Measurements from ENCODE around the gene NFATC4. TPM values are rescaled to one million over a fixed set of nuclear protein-coding genes. Genes with fewer than 3 reads are reported as not detected.

NFATC4 gene
- total RNA-seq, 2 experiments from 2014 or later, result 0.15 TPM; not detected in 1

DNA sequence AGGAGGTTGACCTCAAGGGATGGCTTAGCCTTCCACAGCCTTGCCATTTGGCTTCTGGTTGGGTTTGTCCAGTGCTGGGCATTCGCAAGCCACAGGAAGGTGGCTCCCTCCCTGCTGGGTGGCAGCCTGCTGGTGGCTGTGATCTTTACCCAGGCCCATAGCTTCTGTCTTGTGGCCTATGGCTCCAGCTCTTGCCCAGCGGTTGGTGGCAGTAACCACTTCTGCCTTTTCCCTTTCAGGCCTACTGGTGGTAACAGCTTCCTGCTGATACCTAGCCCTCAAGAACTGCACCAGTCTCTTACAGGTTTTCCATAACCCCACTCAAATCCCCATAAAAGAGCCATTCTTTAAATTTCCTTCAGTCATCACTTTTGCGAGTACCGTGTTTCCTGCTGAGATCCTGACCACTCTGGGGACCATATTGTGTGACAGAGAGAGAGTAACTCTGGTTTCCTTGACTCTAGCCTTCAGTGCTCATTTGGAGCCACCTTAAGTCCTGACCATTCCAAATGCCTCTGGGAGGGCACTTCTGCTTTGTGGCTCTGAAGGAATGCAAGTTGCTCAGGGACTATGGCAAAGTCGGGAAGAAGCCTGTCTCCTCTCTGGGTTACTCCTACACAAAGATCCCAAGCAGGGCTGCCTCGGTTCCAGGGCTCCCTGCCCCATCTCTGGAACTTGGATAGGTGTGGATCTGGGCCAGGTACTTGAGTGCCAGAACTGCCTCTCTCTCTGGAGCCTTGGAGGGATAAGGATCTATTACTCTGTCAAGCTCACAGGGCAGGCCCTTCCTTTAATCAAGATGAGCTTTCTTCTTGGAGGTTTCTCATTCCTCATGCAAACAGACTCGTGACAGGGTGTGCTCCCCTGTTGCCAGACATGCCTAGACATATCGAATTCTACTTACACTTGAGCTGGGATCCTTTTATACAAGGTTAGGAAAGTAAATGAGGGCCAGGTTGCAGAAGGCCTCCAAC, 27.9 kb downstream of the NFATC4 start:
- intact Hi-C loops (cut with micrococcal nuclease), result no loop called here
- Mint-ChIP-seq H3K36me3 (ENCODE audit: low read depth) (no peaks in the 10 kb centered on the region), H3K27ac (no peak overlapping the region), H3K4me3 (no peak overlapping the region), H3K9me3 (no peaks in the 10 kb centered on the region), H3K4me1 (ENCODE audit: low read depth) (peaks cover 6% of the 10 kb centered on the region), H3K27me3 (ENCODE audit: low read depth) (peaks cover 2% of the 10 kb centered on the region)
- DNase-seq, result no peak
- CTCF ChIA-PET, result interaction anchor here (1.2 to 1.9 kb wide), 2 partner anchors 30 to 63 kb away, joined by 5 to 6 read pairs; no protein-coding TSS in a partner anchor

DNA sequence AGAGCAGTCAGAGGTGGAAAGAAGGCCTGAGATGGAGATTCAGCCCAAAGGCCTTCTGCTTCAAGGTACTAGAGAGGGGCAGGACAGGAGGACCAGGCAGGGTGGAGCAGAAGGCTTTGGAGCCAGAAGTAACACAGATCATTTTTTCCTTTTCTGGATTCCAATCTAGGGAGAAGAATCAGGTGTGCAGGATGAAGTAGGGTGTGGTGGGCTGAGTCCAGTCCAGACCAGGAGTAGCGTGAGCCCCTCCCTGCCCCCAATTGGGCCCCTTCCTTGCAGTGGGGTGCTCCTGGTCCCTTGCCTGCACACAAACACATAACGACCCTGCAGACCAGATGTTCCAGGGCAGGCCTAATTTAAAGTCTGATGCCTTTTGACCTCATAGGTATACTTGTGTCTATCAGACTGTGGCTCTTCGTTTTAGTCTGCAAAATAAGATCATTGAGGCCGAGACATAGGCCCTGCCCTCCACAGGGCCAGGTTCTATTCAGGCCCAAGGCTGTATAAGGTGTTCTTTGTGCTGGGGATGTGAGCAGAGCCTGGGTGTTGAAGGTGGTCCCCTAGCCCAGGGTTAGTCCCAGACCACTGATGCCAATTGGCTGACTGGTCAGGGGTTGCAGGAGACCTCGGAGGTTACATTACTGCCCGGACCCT, 29.8 kb downstream of the NFATC4 start:
- Mint-ChIP-seq H3K4me1 (ENCODE audit: low read depth) (peaks cover 6% of the 10 kb centered on the region), H3K27me3 (ENCODE audit: low read depth) (peaks cover 2% of the 10 kb centered on the region), H3K27ac (no peak overlapping the region), H3K9me3 (no peaks in the 10 kb centered on the region), H3K36me3 (ENCODE audit: low read depth) (no peaks in the 10 kb centered on the region), H3K4me3 (no peak overlapping the region)
- CTCF ChIA-PET, result interaction anchor here (0.6 to 1.0 kb wide), 2 partner anchors 33 to 64 kb away, joined by 3 to 4 read pairs; no protein-coding TSS in a partner anchor
- intact Hi-C loops (cut with micrococcal nuclease), result loop anchor here (2.0 kb wide), 1 partner anchor 33 kb away; no protein-coding TSS in a partner anchor
- no peak for DNase-seq

DNA sequence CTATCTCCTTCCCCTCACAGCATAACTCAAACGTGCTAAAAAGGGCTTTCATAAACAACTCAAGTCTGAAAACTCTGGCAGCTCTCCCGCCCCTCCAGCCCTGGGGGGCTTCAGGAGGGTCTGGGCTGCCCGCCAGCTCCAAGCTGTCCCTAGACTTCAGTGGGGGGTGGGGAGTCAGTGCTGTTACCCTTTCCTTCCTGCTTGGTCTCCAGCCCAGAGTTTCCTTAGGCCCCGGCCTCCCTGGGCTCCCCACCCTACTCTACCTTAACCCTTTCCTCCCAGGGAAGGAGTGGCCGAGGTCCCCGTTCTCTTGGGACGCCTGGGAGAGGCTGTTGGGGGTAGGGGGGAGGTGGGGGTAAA, 30.3 kb downstream of the NFATC4 start:
- no peak for DNase-seq
- Mint-ChIP-seq H3K27me3 (ENCODE audit: low read depth) (peaks cover 2% of the 10 kb centered on the region), H3K9me3 (no peaks in the 10 kb centered on the region), H3K36me3 (ENCODE audit: low read depth) (no peaks in the 10 kb centered on the region), H3K4me1 (ENCODE audit: low read depth) (peaks cover 6% of the 10 kb centered on the region), H3K27ac (no peak overlapping the region), H3K4me3 (no peak overlapping the region)
- intact Hi-C loops (cut with micrococcal nuclease), result loop anchor here (2.0 kb wide), 1 partner anchor 33 kb away; no protein-coding TSS in a partner anchor
- CTCF ChIA-PET, result interaction anchor here (1.3 kb wide), 1 partner anchor 33 kb away, joined by 5 read pairs; no protein-coding TSS in a partner anchor

DNA sequence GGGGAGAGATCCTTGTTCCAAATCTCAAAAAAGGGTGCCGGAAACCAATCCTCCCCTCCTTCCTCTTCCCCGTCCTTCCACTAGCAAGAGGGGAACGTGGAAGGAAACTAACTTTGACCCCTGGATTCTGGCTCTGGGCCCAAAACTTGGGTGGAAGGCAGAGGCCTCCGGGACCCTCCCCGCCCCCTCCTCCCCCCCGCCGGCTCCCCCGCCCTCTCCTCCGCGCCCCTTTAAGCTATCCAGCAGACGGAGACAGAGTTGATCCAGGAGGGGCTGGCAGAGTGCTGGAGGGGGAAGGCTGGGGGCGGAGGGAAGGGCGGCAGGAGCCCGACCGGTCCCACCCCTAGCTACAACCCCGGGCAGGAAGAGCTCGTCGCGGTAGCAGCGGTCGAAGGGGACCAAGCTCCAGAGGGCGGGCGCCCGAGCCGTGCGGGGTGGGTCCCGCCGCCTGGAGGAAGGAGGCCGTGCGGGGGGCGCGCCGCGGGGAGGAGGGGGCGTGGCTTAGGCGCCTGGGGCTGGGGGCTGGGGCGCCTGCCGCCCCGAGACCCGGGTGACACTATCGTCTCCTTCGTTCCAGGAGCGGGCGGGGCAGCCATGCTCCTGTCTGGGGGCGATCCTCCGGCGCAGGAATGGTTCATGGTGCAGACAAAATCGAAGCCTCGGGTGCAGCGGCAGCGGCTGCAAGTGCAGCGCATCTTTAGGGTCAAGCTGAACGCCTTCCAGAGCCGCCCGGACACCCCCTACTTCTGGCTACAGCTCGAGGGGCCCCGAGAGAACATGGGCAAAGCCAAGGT, 30.9 kb downstream of the NFATC4 start, which contains the start of gene NYNRIN:
TSS of gene NYNRIN (plus strand) at position 351 of the 794 bp plus-strand sequence. CDS start at position 595, 244 bp downstream.
- H3K36me3 Mint-ChIP-seq (ENCODE audit: low read depth), result no peaks in the 10 kb centered on the region
- CTCF ChIA-PET, result interaction anchor here (1.3 to 1.4 kb wide), 2 partner anchors 32 to 65 kb away, joined by 3 to 5 read pairs; no protein-coding TSS in a partner anchor
- no peak within 1 kb of the TSS for H3K27ac Mint-ChIP-seq
- peaks cover 6% of the 10 kb centered on the region for H3K4me1 Mint-ChIP-seq (ENCODE audit: low read depth)
- peaks cover 2% of the 10 kb centered on the region for H3K27me3 Mint-ChIP-seq (ENCODE audit: low read depth)
- H3K4me3 Mint-ChIP-seq, result peak within 1 kb of the TSS; percentile 37
- peak; percentile 27 for DNase-seq
- no peaks in the 10 kb centered on the region for H3K9me3 Mint-ChIP-seq
- intact Hi-C loops (cut with micrococcal nuclease), result loop anchor here (2.0 kb wide), 1 partner anchor 32 kb away; no protein-coding TSS in a partner anchor

DNA sequence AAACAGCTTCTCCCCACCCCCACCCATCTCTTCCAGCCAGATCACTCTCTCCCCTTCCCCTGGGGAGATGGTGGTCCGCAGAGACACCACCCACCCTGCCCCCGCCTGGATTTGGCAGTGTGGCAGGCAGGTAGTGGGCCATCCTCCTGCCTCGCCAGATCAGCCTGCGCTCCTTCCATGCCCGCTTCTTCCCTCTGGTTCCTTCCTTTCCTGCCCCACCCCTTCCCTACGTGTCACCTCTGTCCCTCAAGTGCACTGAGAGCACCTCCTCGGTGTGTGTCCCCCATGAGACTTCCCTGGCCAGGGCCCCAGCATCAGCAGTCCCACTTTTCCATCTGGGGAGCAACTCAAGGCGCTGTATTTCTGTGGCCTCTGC, 31.5 kb downstream of the NFATC4 start:
- Mint-ChIP-seq H3K4me3 (peak overlapping the region; percentile 16), H3K4me1 (ENCODE audit: low read depth) (peaks cover 6% of the 10 kb centered on the region), H3K9me3 (no peaks in the 10 kb centered on the region), H3K27me3 (ENCODE audit: low read depth) (peaks cover 2% of the 10 kb centered on the region), H3K36me3 (ENCODE audit: low read depth) (no peaks in the 10 kb centered on the region), H3K27ac (no peak overlapping the region)
- CTCF ChIA-PET, result interaction anchor here (1.3 to 1.4 kb wide), 2 partner anchors 32 to 66 kb away, joined by 3 to 5 read pairs; no protein-coding TSS in a partner anchor
- DNase-seq, result no peak
- intact Hi-C loops (cut with micrococcal nuclease), result loop anchor here (2.0 kb wide), 1 partner anchor 31 kb away; no protein-coding TSS in a partner anchor

DNA sequence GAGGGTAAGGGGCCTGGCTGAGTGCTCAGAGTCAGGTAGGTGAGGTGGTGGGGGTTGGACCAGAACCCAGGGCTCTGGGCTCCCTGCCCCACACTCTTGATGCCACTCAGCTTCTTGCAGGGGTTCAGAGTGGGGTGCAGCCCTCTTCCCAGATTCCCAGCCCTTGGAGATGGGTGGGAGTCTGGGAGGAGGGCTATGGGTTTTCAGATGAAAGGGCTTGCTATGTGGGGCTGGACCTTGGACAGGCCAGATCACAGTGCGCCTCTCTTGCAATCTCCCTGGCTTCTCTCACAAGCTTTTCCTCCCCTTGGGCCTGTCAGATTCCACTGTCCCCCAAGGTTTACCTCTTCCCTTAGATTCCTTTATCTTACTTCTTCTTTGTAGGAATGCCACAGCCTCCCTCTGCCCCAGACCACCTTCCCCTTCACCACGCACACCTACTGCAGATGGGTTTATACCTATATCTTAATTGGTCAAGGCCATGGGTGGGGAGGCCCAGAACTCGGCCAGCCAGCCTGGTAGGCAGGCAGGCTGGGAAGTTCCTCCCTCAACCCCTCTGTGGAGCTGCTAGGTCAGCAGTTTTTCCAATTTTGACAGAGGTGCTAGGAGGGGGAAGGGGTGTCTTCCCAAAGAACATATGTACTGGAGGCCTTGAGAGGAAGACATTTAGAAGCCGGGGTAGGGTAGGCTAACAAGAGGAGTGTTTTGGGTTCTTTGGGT, 32.2 kb downstream of the NFATC4 start:
- intact Hi-C loops (cut with micrococcal nuclease), result loop anchor here (2.0 kb wide), 1 partner anchor 31 kb away; no protein-coding TSS in a partner anchor
- no peak overlapping the region for H3K4me3 Mint-ChIP-seq
- H3K36me3 Mint-ChIP-seq (ENCODE audit: low read depth), result no peaks in the 10 kb centered on the region
- H3K9me3 Mint-ChIP-seq, result no peaks in the 10 kb centered on the region
- H3K27me3 Mint-ChIP-seq (ENCODE audit: low read depth), result peaks cover 2% of the 10 kb centered on the region
- H3K27ac Mint-ChIP-seq, result no peak overlapping the region
- peaks cover 6% of the 10 kb centered on the region for H3K4me1 Mint-ChIP-seq (ENCODE audit: low read depth)
- CTCF ChIA-PET, result interaction anchor here (0.7 to 1.6 kb wide), 4 partner anchors 11 to 206 kb away, joined by 3 to 4 read pairs (median 4); no protein-coding TSS in a partner anchor
- DNase-seq, result no peak

DNA sequence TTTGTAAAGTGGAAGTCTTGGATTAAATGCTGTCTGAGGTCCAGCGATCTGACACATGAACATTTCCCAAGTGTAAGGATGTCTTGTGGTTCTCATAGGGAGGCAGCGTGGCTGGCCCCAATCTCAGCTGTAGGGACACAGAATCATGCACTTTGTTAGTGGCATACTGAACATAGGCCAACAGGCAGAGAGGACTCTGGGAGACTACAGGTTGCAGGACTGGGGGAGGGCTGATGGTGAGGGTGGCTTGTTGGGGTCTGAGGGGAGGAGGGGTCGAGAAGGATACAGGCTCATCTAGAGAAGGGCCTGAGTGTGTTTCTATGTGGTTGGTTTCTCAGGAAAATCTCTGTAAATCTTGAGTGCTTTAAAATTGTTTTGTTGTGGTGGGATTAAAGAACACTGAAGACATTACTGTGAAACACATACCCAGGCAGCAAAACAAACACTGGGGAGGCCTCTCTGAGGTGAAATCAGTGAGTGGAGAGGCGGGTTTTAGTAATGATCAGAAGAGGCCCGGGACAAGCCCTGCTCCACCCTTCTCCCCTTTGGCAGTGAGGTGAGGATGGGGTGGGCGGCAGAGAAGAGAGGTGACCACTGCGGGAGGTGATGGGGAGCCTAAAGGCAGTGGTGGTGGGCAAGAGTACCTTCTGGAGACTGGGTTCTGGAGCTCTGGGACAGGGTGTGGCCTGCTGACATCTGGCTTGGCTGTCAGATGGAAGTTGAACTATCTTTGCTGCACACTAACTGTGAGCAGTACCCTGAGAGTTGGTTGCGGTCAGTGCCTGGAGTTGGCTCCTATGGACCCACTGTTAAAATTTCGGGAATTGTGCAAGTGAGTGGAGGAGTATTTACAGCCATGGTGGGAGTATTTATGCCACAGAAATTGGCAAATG, 34.1 kb downstream of the NFATC4 start:
- peaks cover 2% of the 10 kb centered on the region for H3K27me3 Mint-ChIP-seq (ENCODE audit: low read depth)
- intact Hi-C loops (cut with micrococcal nuclease), result no loop called here
- CTCF ChIA-PET, result interaction anchor here (1.2 to 1.6 kb wide), 3 partner anchors 9 to 30 kb away, joined by 4 to 8 read pairs (median 4); no protein-coding TSS in a partner anchor

DNA sequence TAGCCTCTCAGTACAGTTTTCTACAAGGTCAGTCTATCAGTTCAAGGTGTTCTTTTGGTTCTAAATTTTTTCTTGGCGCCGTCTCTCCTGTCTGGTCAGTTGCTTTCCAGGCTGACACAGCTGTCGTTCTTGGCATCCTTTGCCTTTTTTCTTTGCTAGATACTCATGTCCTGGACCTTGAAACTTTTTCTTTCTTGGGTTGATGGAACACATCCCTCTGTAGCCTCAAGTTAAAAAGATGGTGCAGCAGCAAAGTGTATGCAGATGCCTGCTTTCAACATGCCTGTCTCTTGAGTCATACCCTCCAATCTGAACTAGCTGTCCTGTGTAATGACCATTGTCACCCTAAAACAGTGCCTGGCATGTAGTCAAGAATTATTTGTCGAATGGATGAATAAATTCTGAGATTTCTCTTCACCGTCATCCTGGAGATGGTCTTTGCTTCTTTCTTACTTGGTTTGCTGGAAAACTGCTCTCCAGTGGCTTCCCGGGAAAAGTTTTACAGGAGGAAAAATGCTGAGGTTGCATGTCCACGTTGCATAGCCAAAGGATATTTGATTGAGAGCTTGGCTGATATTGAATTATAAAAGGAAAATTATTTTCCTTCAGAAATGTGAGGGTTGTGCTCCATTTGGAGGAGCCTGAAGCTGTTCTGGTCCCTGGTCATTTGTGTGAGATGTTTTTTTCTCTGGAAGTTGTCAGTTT, 35.5 kb downstream of the NFATC4 start:
- intact Hi-C loops (cut with micrococcal nuclease), result no loop called here

More for the DNA sequence above, 34.1 kb downstream of the NFATC4 start:
- DNase-seq, result no peak
- H3K4me3 Mint-ChIP-seq, result no peak overlapping the region
- peaks cover 6% of the 10 kb centered on the region for H3K4me1 Mint-ChIP-seq (ENCODE audit: low read depth)
- no peaks in the 10 kb centered on the region for H3K36me3 Mint-ChIP-seq (ENCODE audit: low read depth)
- no peaks in the 10 kb centered on the region for H3K9me3 Mint-ChIP-seq
- H3K27ac Mint-ChIP-seq, result no peak overlapping the region

DNA sequence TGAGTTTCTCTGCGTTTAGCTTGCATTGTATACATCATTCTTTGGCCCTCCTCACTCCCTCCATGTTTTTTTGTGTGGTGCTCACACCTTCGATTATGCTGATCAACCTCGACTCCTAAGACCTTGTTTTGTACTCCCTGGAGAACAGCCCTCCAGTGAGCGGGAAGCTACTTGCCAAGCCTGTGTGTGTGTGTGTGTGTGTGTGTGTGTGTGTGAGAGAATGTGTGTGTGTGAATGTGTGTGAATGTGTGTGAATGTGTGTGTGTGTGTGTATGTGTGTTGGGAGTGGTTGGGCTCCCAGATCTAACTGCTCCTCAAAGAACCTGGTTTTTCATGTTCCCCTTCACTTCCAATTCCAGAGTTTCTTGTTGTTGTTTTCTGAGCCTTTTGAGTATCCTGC, 36.8 kb downstream of the NFATC4 start:
- DNase-seq, result no peak
- H3K9me3 Mint-ChIP-seq, result no peaks in the 10 kb centered on the region
- CTCF ChIA-PET, result interaction anchor here (2.1 kb wide), 1 partner anchor 71 kb away, joined by 6 read pairs; no protein-coding TSS in a partner anchor
- H3K27me3 Mint-ChIP-seq (ENCODE audit: low read depth), result no peaks in the 10 kb centered on the region
- H3K36me3 Mint-ChIP-seq (ENCODE audit: low read depth), result no peaks in the 10 kb centered on the region
- intact Hi-C loops (cut with micrococcal nuclease), result no loop called here
- H3K27ac Mint-ChIP-seq, result no peak overlapping the region
- H3K4me1 Mint-ChIP-seq (ENCODE audit: low read depth), result no peaks in the 10 kb centered on the region
- H3K4me3 Mint-ChIP-seq, result no peak overlapping the region

More for the DNA sequence above, 35.5 kb downstream of the NFATC4 start:
- H3K36me3 Mint-ChIP-seq (ENCODE audit: low read depth), result no peaks in the 10 kb centered on the region
- no peak for DNase-seq
- H3K27ac Mint-ChIP-seq, result no peak overlapping the region
- peaks cover 6% of the 10 kb centered on the region for H3K4me1 Mint-ChIP-seq (ENCODE audit: low read depth)
- no peaks in the 10 kb centered on the region for H3K9me3 Mint-ChIP-seq
- peaks cover 2% of the 10 kb centered on the region for H3K27me3 Mint-ChIP-seq (ENCODE audit: low read depth)
- no peak overlapping the region for H3K4me3 Mint-ChIP-seq
- CTCF ChIA-PET, result interaction anchor here (2.1 kb wide), 1 partner anchor 70 kb away, joined by 6 read pairs; no protein-coding TSS in a partner anchor

DNA sequence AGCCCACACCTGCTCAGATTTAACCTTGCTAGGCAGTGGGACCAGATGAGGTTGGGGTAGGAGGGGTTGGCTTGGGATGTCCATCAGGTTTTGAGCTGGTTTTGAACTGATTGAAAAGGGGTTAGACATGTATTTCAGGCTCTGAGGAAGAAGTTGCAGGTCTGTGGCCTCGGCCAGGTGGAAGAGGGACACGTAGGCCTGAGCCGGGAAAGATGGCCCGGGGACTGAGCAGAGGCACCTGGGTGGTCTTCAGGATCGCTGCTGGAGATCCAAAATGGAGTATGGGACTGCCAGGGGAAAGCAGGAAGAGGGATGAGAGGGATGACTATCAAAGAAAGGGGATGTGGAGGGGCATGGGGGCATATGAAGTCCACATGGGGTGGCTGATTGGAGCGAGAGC, 38.4 kb downstream of the NFATC4 start:
- no peak for DNase-seq
- Mint-ChIP-seq H3K36me3 (ENCODE audit: low read depth) (no peaks in the 10 kb centered on the region), H3K4me3 (no peak overlapping the region), H3K9me3 (no peaks in the 10 kb centered on the region), H3K4me1 (ENCODE audit: low read depth) (no peaks in the 10 kb centered on the region), H3K27ac (no peak overlapping the region), H3K27me3 (ENCODE audit: low read depth) (no peaks in the 10 kb centered on the region)
- CTCF ChIA-PET, result interaction anchor here (1.1 to 2.6 kb wide), 4 partner anchors 25 to 74 kb away, joined by 3 to 10 read pairs (median 5); no protein-coding TSS in a partner anchor
- intact Hi-C loops (cut with micrococcal nuclease), result no loop called here
